GM19395 (cell line): ENCODE results near the gene CDC7.

Experiments used
- ATAC-seq: cut with Tn5 transposase; IDR thresholded peaks from one replicate; pipeline ENCODE4 v1.9.1; 2021; ENCODE audit warnings: mild to moderate bottlenecking, moderate library complexity; ENCODE audit not compliant: unreplicated experiment

CDC7 gene

GRCh38 chr1:91569411-91570119, 68.9 kb downstream of the CDC7 start:
- ATAC-seq = no peak

- ATAC-seq = no peak
Measured at GRCh38 chr1:91570120-91570448, 69.4 kb downstream of the CDC7 start.

GRCh38 chr1:91572044-91572443, 71.4 kb downstream of the CDC7 start:
- ATAC-seq = peak; percentile 77
